ENCODE data around the gene PDE6A.

GRCh38 chr5:149820536-149821510 lies 123.8 kb downstream of the PDE6A start:
- TF ChIP-seq MYNN (CRISPR knock-in tag; IDR thresholded peaks at IDR 0.05; ENCODE audit: low read depth) (no peak), EZH2 (conservative IDR thresholded peaks at IDR 0.05; ENCODE audit: low read depth, low read length) (no peak), E2F2 (CRISPR knock-in tag; IDR thresholded peaks at IDR 0.05; ENCODE audit: borderline replicate concordance) (no peak), REST (IDR thresholded peaks at IDR 0.05; ENCODE audit: borderline replicate concordance in 1 of 2, low read depth in 1 of 2, low read length in 2 of 2) (no peak), PTBP1 (IDR thresholded peaks at IDR 0.05; ENCODE audit: low read depth, low read length, poor library complexity, severe bottlenecking) (no peak), TBL1XR1 (IDR thresholded peaks at IDR 0.05; ENCODE audit: borderline replicate concordance, low read length, partially characterized antibody) (no peak), CTCF (CRISPR knock-in tag; IDR thresholded peaks at IDR 0.05) (no peak), ZFP41 (CRISPR knock-in tag; IDR thresholded peaks at IDR 0.05; ENCODE audit: borderline replicate concordance) (no peak), MTA1 (CRISPR knock-in tag; IDR thresholded peaks at IDR 0.05; ENCODE audit: borderline replicate concordance) (no peak)
